ENCODE results near the gene TRIM27. TPM values are rescaled to one million over a fixed set of nuclear protein-coding genes. Genes with fewer than 3 reads are reported as not detected.
"Not testable (repeated sequence)": the region's sequence is repeated elsewhere in the genome, so short reads cannot be mapped to it uniquely, and the experiment has no call there.

Gene TRIM27
- polyA plus RNA-seq, 4 donors, result 68.8 to 78.8 (median 72.1) TPM

DNA sequence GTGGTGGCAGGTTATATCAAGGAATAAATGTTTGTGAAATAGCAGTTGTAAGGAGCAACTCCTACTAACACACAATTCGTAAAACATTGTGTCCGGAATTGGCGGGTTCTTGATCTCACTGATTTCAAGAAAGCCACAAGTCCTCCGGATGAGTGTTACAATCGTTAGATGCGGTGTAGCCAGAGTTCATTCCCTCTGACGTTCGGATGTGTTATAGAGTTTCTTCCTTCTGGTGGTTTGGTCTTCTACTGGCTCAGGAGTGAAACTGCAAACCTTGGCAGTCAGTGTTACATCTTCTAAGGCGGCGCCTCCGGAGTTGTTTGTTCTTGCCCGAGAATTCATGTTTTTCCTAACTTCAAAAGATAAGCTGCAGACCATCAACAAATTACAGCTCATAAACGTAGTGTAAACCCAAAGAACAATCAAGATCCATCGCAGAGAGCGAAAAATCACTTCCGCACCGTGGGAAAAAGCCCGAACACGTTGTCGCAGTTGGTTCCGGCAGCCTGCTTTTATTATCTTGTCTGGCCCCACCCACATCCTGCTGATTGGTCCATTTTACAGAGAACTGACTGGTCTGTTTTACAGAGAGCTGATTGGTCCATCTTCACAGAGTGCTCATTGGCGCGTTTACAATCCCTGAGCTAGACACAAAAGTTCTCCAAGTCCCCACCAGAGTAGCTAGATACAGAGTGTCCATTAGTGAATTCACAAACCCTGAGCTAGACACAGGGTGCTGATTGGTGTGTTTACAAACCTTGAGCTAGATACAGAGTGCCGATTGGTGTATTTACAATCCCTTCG, 58.2 kb downstream of the TRIM27 start:
- DNase-seq (ENCODE audit: low read depth in 4 of 4, low spot score in 3 of 4), result no peak

DNA sequence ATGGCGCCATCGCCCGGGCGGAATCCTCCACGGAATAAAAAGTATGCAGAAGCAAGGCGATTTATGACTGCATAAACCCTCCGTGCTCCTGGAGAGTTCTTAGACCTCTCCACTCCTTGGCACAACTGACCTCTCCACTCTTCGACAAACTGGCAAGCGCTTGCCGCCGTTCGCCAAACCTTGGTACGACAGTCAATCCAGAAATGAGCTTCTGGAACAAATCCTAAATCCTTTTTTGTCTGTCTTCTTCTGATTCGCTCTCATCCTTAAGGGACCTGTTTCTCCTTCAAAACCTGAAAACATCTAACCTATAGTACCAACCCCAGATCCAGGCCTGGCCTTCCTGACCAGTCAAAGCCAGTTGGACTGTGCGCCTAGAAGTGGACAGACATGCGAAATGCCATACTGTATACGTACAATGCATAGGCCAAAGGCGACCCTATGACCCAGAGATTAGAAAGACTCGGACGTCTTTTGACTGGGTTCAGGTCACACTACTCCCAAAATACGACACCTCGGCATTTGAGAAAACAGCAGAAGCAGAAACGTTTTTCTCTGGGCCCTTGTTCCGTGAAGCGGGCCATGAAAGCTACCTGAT, 59.4 kb downstream of the TRIM27 start:
- no peak for DNase-seq (ENCODE audit: low read depth in 4 of 4, low spot score in 3 of 4)

DNA sequence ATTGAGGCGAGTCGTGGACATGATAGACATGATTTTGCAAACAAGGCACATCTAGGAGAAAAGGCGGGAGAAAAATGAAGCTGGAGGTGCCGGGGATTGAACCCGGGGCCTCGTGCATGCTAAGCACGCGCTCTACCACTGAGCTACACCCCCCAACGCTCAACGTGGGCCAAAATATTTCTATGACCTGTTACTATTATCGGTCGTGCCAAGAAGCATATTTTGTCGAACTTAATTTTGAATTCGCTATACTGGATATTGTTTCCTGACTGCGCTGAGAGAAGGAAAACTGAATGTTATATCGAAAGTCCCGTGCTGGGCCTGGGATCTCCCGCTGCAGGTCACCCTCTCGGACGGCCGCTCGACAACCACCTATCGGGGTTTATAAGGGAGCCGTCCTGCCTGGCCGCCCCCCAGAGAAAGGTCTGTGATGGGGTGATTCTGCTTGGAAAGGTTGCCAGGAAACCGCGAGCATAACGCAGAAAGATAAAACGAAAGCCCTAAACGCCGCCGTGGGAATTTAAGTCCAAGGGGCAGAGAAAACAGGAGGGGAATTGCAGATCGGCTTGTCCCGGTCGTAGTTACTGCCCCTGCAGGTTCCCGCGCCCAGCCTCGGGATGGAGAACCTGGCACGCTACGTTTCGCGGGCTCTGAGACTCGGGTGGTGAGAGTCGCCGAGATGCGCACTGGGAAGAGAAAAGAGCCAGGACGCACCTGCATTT, 60.0 kb downstream of the TRIM27 start:
- peak in 3 of 4 donors; percentile 77 to 82 (median 78) for DNase-seq (ENCODE audit: low read depth in 4 of 4, low spot score in 3 of 4)

DNA sequence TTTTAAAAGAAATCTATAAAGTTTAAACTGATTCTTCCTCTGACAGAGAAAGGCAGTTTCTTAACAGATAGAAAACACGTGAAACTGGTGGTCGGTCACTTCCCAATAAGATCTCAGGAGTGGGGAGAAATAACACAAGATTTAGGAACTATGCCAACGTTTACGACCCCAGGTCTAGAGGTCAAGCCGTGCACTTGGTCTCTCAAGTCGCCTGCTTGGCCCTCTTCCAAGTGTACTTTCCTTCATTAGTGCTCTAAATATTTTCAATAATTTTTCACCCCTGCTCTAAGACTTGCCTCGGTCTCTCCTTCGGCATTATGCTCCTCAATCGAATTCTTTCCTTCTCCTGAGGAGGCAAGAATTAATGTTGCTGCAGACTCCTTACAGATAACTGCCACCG, 61.7 kb downstream of the TRIM27 start:
- DNase-seq (ENCODE audit: low read depth in 4 of 4, low spot score in 3 of 4), result no peak

DNA sequence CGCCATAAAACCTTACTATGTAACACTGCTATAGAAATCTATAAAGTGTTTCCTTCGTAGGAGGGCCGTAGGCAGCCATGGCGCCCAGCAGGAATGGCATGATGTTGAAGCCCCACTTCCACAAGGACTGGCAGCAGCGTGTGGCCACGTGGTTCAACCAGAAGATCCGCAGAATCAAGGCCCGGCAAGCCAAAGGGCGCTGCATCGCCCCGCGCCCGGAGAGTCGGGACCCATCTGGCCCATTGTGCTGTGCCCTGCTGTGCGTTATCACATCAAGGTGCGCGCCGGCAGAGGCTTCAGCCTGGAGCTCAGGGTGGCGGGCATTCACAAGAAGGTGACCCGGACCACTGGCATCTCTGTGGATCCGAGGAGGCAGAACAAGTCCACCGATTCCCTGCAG, 62.4 kb downstream of the TRIM27 start:
- no peak for DNase-seq (ENCODE audit: low read depth in 4 of 4, low spot score in 3 of 4)

DNA sequence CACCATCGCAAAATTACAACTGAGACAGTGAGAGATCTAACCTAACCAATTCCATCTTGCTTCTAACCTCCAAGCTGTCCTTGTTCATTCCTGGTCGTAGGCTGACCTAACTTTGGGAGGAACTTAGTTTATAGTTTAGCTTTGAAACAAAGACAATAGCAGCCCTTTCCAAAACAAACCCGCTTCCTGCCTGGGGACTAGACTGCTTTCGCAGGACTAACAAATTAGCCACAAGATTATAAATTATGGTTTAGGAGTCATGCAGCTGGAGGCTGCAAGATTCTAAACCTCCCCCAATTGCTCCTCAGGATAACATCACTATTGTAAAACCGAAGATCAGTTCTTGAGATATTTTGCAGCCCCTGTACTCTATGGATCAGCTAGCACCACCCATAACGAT, 63.2 kb downstream of the TRIM27 start:
- no peak for DNase-seq (ENCODE audit: low read depth in 4 of 4, low spot score in 3 of 4)

DNA sequence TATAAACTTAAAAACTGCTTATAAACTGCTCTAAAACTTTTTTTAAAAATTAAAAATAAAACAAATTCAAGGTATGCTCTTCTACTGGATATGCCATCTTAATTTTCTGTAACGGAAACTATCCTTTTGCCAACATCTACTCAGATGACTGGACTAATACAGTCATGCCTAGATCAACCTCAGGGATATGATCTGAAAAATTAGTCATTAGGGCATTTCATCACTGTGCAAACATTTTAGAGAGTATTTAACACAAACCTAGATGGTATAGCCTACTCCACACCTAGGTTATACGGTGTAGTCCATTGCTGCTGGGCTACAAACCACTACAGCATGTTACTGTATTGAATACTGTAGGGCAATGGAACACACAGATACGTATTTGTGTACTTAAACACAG, 64.8 kb downstream of the TRIM27 start:
- DNase-seq (ENCODE audit: low read depth in 4 of 4, low spot score in 3 of 4), result no peak

DNA sequence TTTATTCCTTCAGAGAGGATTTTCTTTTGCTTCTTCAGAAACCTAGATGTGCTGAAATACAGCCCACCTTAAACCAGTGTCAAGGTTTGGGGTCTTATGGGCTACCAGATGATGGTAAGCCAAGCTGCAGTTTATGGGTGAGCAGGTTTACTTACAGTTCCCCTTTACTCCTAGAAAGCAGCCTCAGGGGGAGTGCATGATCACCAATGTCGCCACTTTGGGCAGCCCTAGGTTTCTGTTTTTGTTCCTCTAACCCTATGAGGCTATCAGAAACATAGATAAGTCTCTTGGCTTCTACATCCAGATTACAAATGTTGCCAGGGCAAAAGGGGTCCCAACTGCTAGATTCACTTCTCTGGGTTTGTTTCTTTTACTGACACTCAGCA, 67.2 kb downstream of the TRIM27 start:
- DNase-seq (ENCODE audit: low read depth in 4 of 4, low spot score in 3 of 4), result no peak

DNA sequence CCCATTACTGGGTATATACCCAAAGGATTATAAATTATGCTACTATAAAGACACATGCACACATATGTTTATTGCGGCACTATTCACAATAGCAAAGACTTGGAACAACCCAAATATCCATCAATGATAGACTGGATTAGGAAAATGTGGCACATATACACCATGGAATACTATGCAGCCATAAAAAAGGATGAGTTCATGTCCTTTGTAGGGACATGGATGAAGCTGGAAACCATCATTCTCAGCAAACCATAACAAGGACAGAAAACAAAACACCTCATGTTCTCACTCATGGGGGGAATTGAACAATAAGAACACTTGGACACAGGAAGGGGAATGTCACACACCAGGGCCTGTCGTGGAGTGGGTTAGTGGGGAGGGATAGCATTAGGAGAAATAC, 69.4 kb downstream of the TRIM27 start:
- not testable (repeated sequence) for DNase-seq (ENCODE audit: low read depth in 4 of 4, low spot score in 3 of 4)

Other genes starting within 250 kb of the TRIM27 start
- gene ZNF311, start 81.3 kb upstream of the TRIM27 start, polyA plus RNA-seq (ENCODE audit: insufficient read length in 4 of 4), result 1 to 10 TPM; 5.7 to 6.8 (median 6.4) TPM
- gene OR2W1, start 121.2 kb upstream of the TRIM27 start, polyA plus RNA-seq (ENCODE audit: insufficient read length in 4 of 4), result not detected
- not detected for gene OR2B3, start 163.3 kb upstream of the TRIM27 start, polyA plus RNA-seq (ENCODE audit: insufficient read length in 4 of 4)
- not detected for gene OR2J1, start 175.5 kb upstream of the TRIM27 start, polyA plus RNA-seq (ENCODE audit: insufficient read length in 4 of 4)
- gene OR2J3, start 184.1 kb upstream of the TRIM27 start, polyA plus RNA-seq (ENCODE audit: insufficient read length in 4 of 4), result not detected
- gene OR2J2, start 246.9 kb upstream of the TRIM27 start, polyA plus RNA-seq (ENCODE audit: insufficient read length in 4 of 4), result not detected